GM06990 (cell line): ENCODE data around the gene BACH2.

Source experiments
- DNase-seq: peaks from one replicate; pipeline ENCODE4 v3.0.0-alpha.2; 2011; ENCODE audit not compliant: insufficient read length; ENCODE audit errors: extremely low read depth
- H3K27me3 ChIP-seq: replicated peaks from 2 replicates; pipeline ENCODE4 v1.6.0; 2011; ENCODE audit warnings: low read length; ENCODE audit not compliant: control insufficient read depth, insufficient read depth
- H3K36me3 ChIP-seq: 2 replicates; pipeline ENCODE4 v1.5.1; 2011; ENCODE audit warnings: low read length; ENCODE audit not compliant: control insufficient read depth, insufficient read depth
- H3K4me3 ChIP-seq: replicated peaks from 2 replicates; pipeline ENCODE4 v1.5.1; 2011; ENCODE audit warnings: low read depth, mild to moderate bottlenecking, control low read depth, low read length
- TF ChIP-seq, protein P1 (sequence below): IDR thresholded peaks from 2 replicates; pipeline ENCODE4 v1.5.1; 2011; ENCODE audit warnings: low read length, control low read depth, mild to moderate bottlenecking, inconsistent platforms; ENCODE audit not compliant: insufficient read depth, poor library complexity, severe bottlenecking

Gene BACH2

GRCh38 chr6:90202156-90202555 is 94.5 kb downstream of the BACH2 start:
- TF ChIP-seq, protein P1, sequence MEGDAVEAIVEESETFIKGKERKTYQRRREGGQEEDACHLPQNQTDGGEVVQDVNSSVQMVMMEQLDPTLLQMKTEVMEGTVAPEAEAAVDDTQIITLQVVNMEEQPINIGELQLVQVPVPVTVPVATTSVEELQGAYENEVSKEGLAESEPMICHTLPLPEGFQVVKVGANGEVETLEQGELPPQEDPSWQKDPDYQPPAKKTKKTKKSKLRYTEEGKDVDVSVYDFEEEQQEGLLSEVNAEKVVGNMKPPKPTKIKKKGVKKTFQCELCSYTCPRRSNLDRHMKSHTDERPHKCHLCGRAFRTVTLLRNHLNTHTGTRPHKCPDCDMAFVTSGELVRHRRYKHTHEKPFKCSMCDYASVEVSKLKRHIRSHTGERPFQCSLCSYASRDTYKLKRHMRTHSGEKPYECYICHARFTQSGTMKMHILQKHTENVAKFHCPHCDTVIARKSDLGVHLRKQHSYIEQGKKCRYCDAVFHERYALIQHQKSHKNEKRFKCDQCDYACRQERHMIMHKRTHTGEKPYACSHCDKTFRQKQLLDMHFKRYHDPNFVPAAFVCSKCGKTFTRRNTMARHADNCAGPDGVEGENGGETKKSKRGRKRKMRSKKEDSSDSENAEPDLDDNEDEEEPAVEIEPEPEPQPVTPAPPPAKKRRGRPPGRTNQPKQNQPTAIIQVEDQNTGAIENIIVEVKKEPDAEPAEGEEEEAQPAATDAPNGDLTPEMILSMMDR = no peak
- Histone ChIP-seq H3K27me3 (peaks cover 1% of the 10 kb centered on the region; the same call in 1 of the 2 replicates), H3K36me3 (no peaks in the 10 kb centered on the region), H3K4me3 (no peak overlapping the region)
- no peak for DNase-seq

GRCh38 chr6:90199900-90200299 is 96.7 kb downstream of the BACH2 start:
- no peaks in the 10 kb centered on the region for H3K36me3 ChIP-seq
- DNase-seq = no peak
- TF ChIP-seq, protein P1 = no peak
- H3K27me3 ChIP-seq = peaks cover under 1% of the 10 kb centered on the region; the same call in 1 of the 2 replicates
- no peak overlapping the region for H3K4me3 ChIP-seq

DNA sequence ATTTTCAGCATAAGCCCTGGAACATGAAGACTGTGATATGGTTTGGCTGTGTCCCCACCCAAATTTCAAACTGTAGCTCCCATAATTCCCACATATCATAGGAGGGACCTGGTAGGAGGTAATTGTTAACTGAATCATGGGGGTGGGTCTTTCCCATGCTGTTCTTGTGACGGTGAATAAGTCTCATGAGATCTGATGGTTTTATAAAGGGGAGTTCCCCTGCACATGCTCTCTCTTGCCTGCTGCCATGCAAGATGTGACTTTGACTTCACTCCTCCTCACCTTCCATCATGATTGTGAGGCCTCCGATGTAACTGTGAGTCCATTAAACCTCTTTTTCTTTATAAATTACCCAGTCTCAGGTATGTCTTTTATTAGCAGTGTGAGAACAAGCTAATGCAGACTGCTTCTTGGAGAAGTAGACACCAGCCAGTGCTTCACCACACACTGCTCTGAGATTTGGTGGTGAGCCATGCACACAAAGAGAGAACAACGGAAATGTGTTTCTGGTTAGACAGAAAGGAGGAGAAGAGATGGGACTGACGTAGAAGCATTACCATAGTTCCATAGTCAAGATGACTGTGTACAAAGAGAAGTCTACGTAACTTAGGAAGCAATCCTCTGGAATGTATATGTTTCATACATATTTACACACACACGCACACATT is 97.8 kb downstream of the BACH2 start:
- TF ChIP-seq, protein P1 = no peak
- Histone ChIP-seq H3K36me3 (no peaks in the 10 kb centered on the region), H3K4me3 (no peak overlapping the region), H3K27me3 (no peaks in the 10 kb centered on the region; the same call in 1 of the 2 replicates)
- DNase-seq = no peak

GRCh38 chr6:90197854-90198496 is 98.7 kb downstream of the BACH2 start:
- DNase-seq = no peak
- Histone ChIP-seq H3K4me3 (no peak overlapping the region), H3K27me3 (no peaks in the 10 kb centered on the region; the same call in 1 of the 2 replicates), H3K36me3 (no peaks in the 10 kb centered on the region)
- TF ChIP-seq, protein P1 = no peak

DNA sequence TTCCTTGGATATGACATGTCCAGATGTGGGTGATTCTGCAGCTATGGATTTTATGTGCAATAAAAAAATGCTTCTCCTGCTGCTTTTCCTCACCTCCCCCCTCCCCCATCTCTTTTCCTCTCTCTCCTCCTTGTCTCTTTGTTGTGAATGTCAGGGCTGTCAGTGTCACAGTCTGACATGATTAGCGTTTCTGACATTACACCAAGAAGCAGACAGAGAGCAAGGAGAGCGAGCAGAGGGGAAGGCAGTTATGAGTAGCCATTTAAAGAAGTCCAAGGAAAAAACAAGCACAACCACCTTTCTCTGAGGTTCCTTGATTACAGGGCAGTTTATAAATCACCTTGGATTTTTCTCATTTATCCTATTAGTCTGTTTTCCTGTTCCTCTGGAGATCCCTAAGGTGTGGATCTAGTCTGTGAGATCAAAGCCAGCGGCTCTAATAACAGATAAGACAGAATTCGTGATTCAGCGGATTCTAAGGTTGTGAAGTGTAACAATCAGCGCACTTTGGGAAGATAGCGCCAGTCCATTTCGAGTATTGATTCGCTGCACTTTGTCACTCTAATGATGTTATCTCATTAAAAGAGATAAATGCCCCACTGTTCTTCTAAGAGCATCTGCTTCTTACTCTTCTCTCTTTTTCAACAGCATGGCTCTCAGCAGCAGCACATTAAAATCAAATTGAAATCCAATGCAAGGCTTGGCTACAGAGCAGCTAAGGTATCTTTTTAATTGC is 101.4 kb downstream of the BACH2 start:
- no peaks in the 10 kb centered on the region; the same call in 1 of the 2 replicates for H3K27me3 ChIP-seq
- no peak for DNase-seq
- no peak overlapping the region for H3K4me3 ChIP-seq
- H3K36me3 ChIP-seq = no peaks in the 10 kb centered on the region
- TF ChIP-seq, protein P1 = no peak
